Measurements from ENCODE around the gene FUT7.
"Not testable (repeated sequence)": the region's sequence is repeated elsewhere in the genome, so short reads cannot be mapped to it uniquely, and the experiment has no call there.

The FUT7 gene

GRCh38 chr9:137016436-137016835 lies 15.5 kb downstream of the FUT7 start:
- DNase-seq, result no peak

- DNase-seq, result no peak
Observed at GRCh38 chr9:137015976-137016375, 15.9 kb downstream of the FUT7 start.

- no peak for DNase-seq
Observed at GRCh38 chr9:137015540-137015930, 16.4 kb downstream of the FUT7 start.

- no peak for DNase-seq
Observed at GRCh38 chr9:137014776-137015539, 16.9 kb downstream of the FUT7 start.

- no peak for DNase-seq
Observed at GRCh38 chr9:137014166-137014565, 17.7 kb downstream of the FUT7 start.

- DNase-seq, result no peak
Observed at GRCh38 chr9:137013571-137013940, 18.3 kb downstream of the FUT7 start.

- DNase-seq, result no peak
Observed at GRCh38 chr9:137012694-137013570, 19.0 kb downstream of the FUT7 start.

- DNase-seq, result no peak
Observed at GRCh38 chr9:137011907-137012675, 19.8 kb downstream of the FUT7 start.

GRCh38 chr9:137011156-137011555 lies 20.7 kb downstream of the FUT7 start:
- DNase-seq, result no peak

- DNase-seq, result no peak
Observed at GRCh38 chr9:137009938-137010732, 21.8 kb downstream of the FUT7 start.

- DNase-seq, result no peak
Observed at GRCh38 chr9:137009217-137009616, 22.7 kb downstream of the FUT7 start.

- DNase-seq, result no peak
Observed at GRCh38 chr9:137008312-137008711, 23.6 kb downstream of the FUT7 start.

- DNase-seq, result no peak
Observed at GRCh38 chr9:137007816-137008270, 24.0 kb downstream of the FUT7 start.

GRCh38 chr9:137007108-137007815 lies 24.6 kb downstream of the FUT7 start:
- no peak for DNase-seq

GRCh38 chr9:137006116-137007003 lies 25.5 kb downstream of the FUT7 start:
- DNase-seq, result no peak

GRCh38 chr9:137004285-137004684 lies 27.6 kb downstream of the FUT7 start:
- not testable (repeated sequence) for DNase-seq

GRCh38 chr9:137002646-137003041 lies 29.2 kb downstream of the FUT7 start:
- no peak for DNase-seq

GRCh38 chr9:137001857-137002645 lies 29.8 kb downstream of the FUT7 start:
- DNase-seq, result no peak

- DNase-seq, result no peak
Observed at GRCh38 chr9:137000177-137000930, 31.5 kb downstream of the FUT7 start.

Measured in activated CD4-positive, alpha-beta T cell treated with anti-CD3 and anti-CD28 coated beads for 4 hours (primary cell).